HG03066 (cell line): ENCODE data around the gene DAND5.

Source experiments
- ATAC-seq: cut with Tn5 transposase; IDR thresholded peaks from one replicate; pipeline ENCODE4 v1.9.1; 2021; ENCODE audit warnings: low read depth; ENCODE audit not compliant: unreplicated experiment

Gene DAND5

GRCh38 chr19:13007292-13008045, 38.1 kb downstream of the DAND5 start:
- no peak for ATAC-seq

- ATAC-seq: no peak
Measured at GRCh38 chr19:13008926-13009787, 39.8 kb downstream of the DAND5 start.

GRCh38 chr19:13010038-13010991, 40.9 kb downstream of the DAND5 start:
- no peak for ATAC-seq

- ATAC-seq: no peak
Measured at GRCh38 chr19:13010992-13011652, 41.7 kb downstream of the DAND5 start.

- no peak for ATAC-seq
Measured at GRCh38 chr19:13011653-13012389, 42.4 kb downstream of the DAND5 start.

- no peak for ATAC-seq
Measured at GRCh38 chr19:13012390-13012689, 43.0 kb downstream of the DAND5 start.

GRCh38 chr19:13012690-13013608, 43.6 kb downstream of the DAND5 start:
- ATAC-seq: no peak

- ATAC-seq: no peak
Measured at GRCh38 chr19:13013649-13014048, 44.3 kb downstream of the DAND5 start.

- ATAC-seq: no peak
Measured at GRCh38 chr19:13014101-13014920, 44.9 kb downstream of the DAND5 start.

- ATAC-seq: no peak
Measured at GRCh38 chr19:13014921-13015280, 45.5 kb downstream of the DAND5 start.

- no peak for ATAC-seq
Measured at GRCh38 chr19:13015361-13016223, 46.2 kb downstream of the DAND5 start.

GRCh38 chr19:13016245-13016627, 46.9 kb downstream of the DAND5 start:
- ATAC-seq: no peak

GRCh38 chr19:13016628-13017305, 47.4 kb downstream of the DAND5 start:
- ATAC-seq: no peak

GRCh38 chr19:13017306-13018034, 48.1 kb downstream of the DAND5 start:
- ATAC-seq: no peak

- no peak for ATAC-seq
Measured at GRCh38 chr19:13018035-13018914, 48.9 kb downstream of the DAND5 start.
